Tibial nerve (tissue), 4 donors: ENCODE results near the gene MARCHF3. TPM values are rescaled to one million over a fixed set of nuclear protein-coding genes. Genes with fewer than 3 reads are reported as not detected.
"Not testable (repeated sequence)": the region's sequence is repeated elsewhere in the genome, so short reads cannot be mapped to it uniquely, and the experiment has no call there.

Experiments used
- DNase-seq, 2 donors: peaks; one replicate each; pipeline ENCODE4 v3.0.0-alpha.2; 2019; ENCODE audit warnings: low spot score in 2 of 2
- H3K27ac ChIP-seq, 4 donors: fragments of 200-600 bp; sonication (generic) in 3 of 4; one replicate each; pipeline ENCODE4 v1.5.1; 2017 to 2019; ENCODE audit warnings: mild to moderate bottlenecking in 1 of 4
- H3K27me3 ChIP-seq, 2 donors: fragments of 200-600 bp; sonication (generic) in 1 of 2; one replicate each; pipeline versions ENCODE4 v1.5.1 to v1.6.0; 2017 to 2019
- H3K36me3 ChIP-seq, 3 donors: fragments of 200-600 bp; sonication (generic); one replicate each; pipeline ENCODE4 v1.5.1; 2018 to 2019
- H3K4me1 ChIP-seq, 4 donors: fragments of 200-600 bp; sonication (generic) in 3 of 4; one replicate each; pipeline ENCODE4 v1.5.1; 2017 to 2019
- H3K4me3 ChIP-seq, 4 donors: fragments of 200-600 bp; sonication (generic) in 3 of 4; one replicate each; pipeline ENCODE4 v1.5.1; 2017 to 2019; ENCODE audit warnings: mild to moderate bottlenecking in 1 of 4, moderate library complexity in 1 of 4
- H3K9me3 ChIP-seq, 4 donors: fragments of 200-600 bp; sonication (generic) in 3 of 4; one replicate each; pipeline ENCODE4 v1.5.1; 2017 to 2019
- CTCF ChIP-seq, 5 experiments: fragments of 200-600 bp in 3 of 5; fragments of 450-650 bp in 2 of 5; sonication (generic) in 3 of 5; IDR thresholded peaks; one replicate each; pipeline ENCODE4 v1.5.1; 2016 to 2019; ENCODE audit warnings: antibody characterized with exemption in 5 of 5, mild to moderate bottlenecking in 3 of 5, moderate library complexity in 2 of 5
- EP300 ChIP-seq, 2 donors: sonication (generic); formaldehyde crosslinking; IDR thresholded peaks; one replicate each; pipeline ENCODE4 v1.6.1; 2017; ENCODE audit warnings: antibody characterized with exemption in 2 of 2, mild to moderate bottlenecking in 1 of 2
- POLR2A ChIP-seq, 2 donors: fragments of 450-650 bp; IDR thresholded peaks; one replicate each; pipeline ENCODE4 v1.6.1; 2017; ENCODE audit warnings: antibody characterized with exemption in 2 of 2, mild to moderate bottlenecking in 2 of 2, moderate library complexity in 2 of 2
- WGBS, 2 donors: methylation state at CpG; one replicate each; pipeline ENCODE4 v1.1.5; 2018; 5-methylcytosine and 5-hydroxymethylcytosine counted together
- total RNA-seq, 4 donors: library from RNA; depleted of rRNA; stranded (reverse); fragments of >200 nt; gene quantifications; one replicate each; pipeline ENCODE4 v1.1.0, GENCODE V29; 2016

Gene MARCHF3
- total RNA-seq, 4 donors from 2014 or later: 1.8 to 8.7 (median 4.7) TPM

GRCh38 chr5:127027539-127027938 is 2.8 kb downstream of the MARCHF3 start:
- WGBS, 2 donors: 95 to 100% methylated on average over 1 of the region's 1 CpG
- Histone ChIP-seq H3K4me3 (no peak overlapping the region), H3K9me3 (no peaks in the 10 kb centered on the region), H3K27me3 (no peaks in the 10 kb centered on the region), H3K36me3 (no peaks in the 10 kb centered on the region), H3K4me1 (peaks cover 0 to 21% (median 7%) of the 10 kb centered on the region in 4 donors), H3K27ac (no peak overlapping the region)
- no peak for TF ChIP-seq POLR2A (IDR thresholded peaks at IDR 0.05)
- no peak for TF ChIP-seq EP300 (IDR thresholded peaks at IDR 0.05)
- no peak for TF ChIP-seq CTCF (IDR thresholded peaks at IDR 0.05)
- DNase-seq: no peak

GRCh38 chr5:127026166-127026565 is 4.2 kb downstream of the MARCHF3 start:
- Histone ChIP-seq H3K27ac (no peak overlapping the region), H3K4me3 (no peak overlapping the region), H3K9me3 (no peaks in the 10 kb centered on the region), H3K27me3 (no peaks in the 10 kb centered on the region), H3K4me1 (peaks cover 0 to 16% (median 6%) of the 10 kb centered on the region in 4 donors), H3K36me3 (no peaks in the 10 kb centered on the region)
- TF ChIP-seq CTCF (IDR thresholded peaks at IDR 0.05) (no peak), POLR2A (IDR thresholded peaks at IDR 0.05) (no peak), EP300 (IDR thresholded peaks at IDR 0.05) (no peak)
- DNase-seq: no peak
- WGBS, 2 donors: 64 to 85% methylated on average over 2 of the region's 2 CpGs

- no peak overlapping the region for H3K4me3 ChIP-seq
- H3K36me3 ChIP-seq: no peaks in the 10 kb centered on the region
- no peak for DNase-seq
- no peaks in the 10 kb centered on the region for H3K27me3 ChIP-seq
- H3K27ac ChIP-seq: no peak overlapping the region
- H3K9me3 ChIP-seq: no peaks in the 10 kb centered on the region
- TF ChIP-seq CTCF (IDR thresholded peaks at IDR 0.05) (no peak), POLR2A (IDR thresholded peaks at IDR 0.05) (no peak), EP300 (IDR thresholded peaks at IDR 0.05) (no peak)
- WGBS, 2 donors: 71 to 76% methylated on average over 1 of the region's 1 CpG
- peaks cover 0 to 12% (median 5%) of the 10 kb centered on the region in 4 donors for H3K4me1 ChIP-seq
Measured at GRCh38 chr5:127025467-127025866, 4.9 kb downstream of the MARCHF3 start.

- Histone ChIP-seq H3K27me3 (no peaks in the 10 kb centered on the region), H3K36me3 (no peaks in the 10 kb centered on the region), H3K4me1 (peaks cover 0 to 12% (median 5%) of the 10 kb centered on the region in 4 donors), H3K9me3 (no peaks in the 10 kb centered on the region), H3K27ac (no peak overlapping the region), H3K4me3 (no peak overlapping the region)
- WGBS, 2 donors: 70 to 80% methylated on average over 4 of the region's 4 CpGs
- TF ChIP-seq EP300 (IDR thresholded peaks at IDR 0.05): no peak
- TF ChIP-seq POLR2A (IDR thresholded peaks at IDR 0.05): no peak
- TF ChIP-seq CTCF (IDR thresholded peaks at IDR 0.05): no peak
- DNase-seq: no peak
Measured at GRCh38 chr5:127024821-127025220, 5.5 kb downstream of the MARCHF3 start.

GRCh38 chr5:127023552-127024191 is 6.7 kb downstream of the MARCHF3 start:
- H3K9me3 ChIP-seq, H3K36me3 ChIP-seq, H3K4me1 ChIP-seq, H3K27me3 ChIP-seq, H3K4me3 ChIP-seq, H3K27ac ChIP-seq, DNase-seq: not testable (repeated sequence)
- 97 to 98% methylated on average over 7 of the region's 7 CpGs for WGBS, 2 donors
